ENCODE results near the gene LPAR1.

Gene LPAR1

GRCh38 chr9:110954822-110955291 lies 83.4 kb downstream of the LPAR1 start:
- H3K4me3 ChIP-seq (ENCODE audit: control insufficient read depth, low read depth, low read length), result no peak overlapping the region
- no peak for DNase-seq (ENCODE audit: low read depth)
- no peak for TF ChIP-seq CTCF (IDR thresholded peaks at IDR 0.05; ENCODE audit: control insufficient read depth, insufficient read depth, low read depth, low read length, missing control alignments)

GRCh38 chr9:110952540-110952859 lies 85.8 kb downstream of the LPAR1 start:
- TF ChIP-seq CTCF (IDR thresholded peaks at IDR 0.05; ENCODE audit: control insufficient read depth, insufficient read depth, low read depth, low read length, missing control alignments), result no peak
- no peak overlapping the region for H3K4me3 ChIP-seq (ENCODE audit: control insufficient read depth, low read depth, low read length)
- DNase-seq (ENCODE audit: low read depth), result no peak

DNA sequence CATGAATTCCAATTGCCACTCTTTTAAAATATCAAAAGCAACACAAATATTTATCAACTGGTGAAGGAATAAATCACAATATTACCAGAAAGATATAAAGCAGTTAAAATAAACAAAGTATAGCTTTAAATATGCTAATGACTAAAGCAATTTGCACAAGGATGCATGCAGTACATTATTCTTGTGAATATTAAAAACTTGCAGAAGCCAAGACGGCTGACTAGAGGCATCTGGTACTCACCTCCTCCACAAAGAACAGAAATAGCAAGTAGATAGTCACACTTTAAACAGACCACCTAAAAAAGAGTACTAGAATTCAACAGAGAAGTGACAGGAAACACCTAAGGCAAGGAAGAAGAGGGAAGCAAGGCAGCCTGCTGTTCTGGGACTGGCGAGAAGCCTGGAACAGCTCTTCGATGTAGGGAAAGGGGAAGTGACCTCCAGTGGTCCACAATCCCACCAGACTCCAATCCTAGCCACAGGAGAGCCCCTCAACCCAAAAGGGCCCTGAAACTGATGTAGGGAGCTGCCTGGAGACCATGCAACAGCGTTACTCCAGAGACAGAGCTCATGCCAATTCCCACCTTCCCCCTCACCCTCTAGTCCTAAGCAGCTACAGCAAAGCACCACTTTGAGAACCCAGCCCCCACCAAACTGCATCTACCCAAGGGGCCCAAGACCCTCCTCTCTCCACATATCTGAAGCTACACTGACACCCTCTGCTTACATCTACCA lies 86.3 kb downstream of the LPAR1 start:
- no peak for TF ChIP-seq CTCF (IDR thresholded peaks at IDR 0.05; ENCODE audit: control insufficient read depth, insufficient read depth, low read depth, low read length, missing control alignments)
- H3K4me3 ChIP-seq (ENCODE audit: control insufficient read depth, low read depth, low read length), result no peak overlapping the region
- DNase-seq (ENCODE audit: low read depth), result no peak

DNA sequence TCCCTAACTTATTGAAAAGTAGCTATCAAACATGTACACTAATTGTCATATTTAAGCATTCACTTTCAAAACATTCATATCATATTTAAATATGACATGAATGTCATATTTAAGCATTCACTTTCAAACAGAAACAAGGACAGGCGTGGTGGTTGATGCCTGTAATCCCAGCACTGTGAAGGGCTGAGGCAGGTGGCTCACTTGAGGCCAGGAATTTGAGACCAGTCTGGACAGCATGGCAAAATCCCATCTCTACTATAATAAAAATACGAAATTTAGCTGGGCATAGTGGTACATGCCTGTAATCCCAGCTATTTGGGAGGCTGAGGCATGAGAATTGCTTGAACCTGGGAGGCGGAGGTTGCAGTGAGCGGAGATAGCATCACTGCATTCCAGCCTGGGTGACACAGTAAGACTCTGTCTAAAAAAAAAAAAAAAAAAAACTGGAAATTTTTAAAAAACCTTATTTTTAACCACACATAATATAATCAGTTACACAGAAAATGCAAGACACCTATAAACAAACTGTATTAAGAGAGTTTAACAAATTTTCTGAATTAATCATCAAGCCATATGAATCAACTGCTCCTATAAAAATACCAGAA lies 88.1 kb downstream of the LPAR1 start:
- H3K4me3 ChIP-seq (ENCODE audit: control insufficient read depth, low read depth, low read length), result no peak overlapping the region
- peak; percentile 51 for DNase-seq (ENCODE audit: low read depth)
- TF ChIP-seq CTCF (IDR thresholded peaks at IDR 0.05; ENCODE audit: control insufficient read depth, insufficient read depth, low read depth, low read length, missing control alignments), result no peak

DNA sequence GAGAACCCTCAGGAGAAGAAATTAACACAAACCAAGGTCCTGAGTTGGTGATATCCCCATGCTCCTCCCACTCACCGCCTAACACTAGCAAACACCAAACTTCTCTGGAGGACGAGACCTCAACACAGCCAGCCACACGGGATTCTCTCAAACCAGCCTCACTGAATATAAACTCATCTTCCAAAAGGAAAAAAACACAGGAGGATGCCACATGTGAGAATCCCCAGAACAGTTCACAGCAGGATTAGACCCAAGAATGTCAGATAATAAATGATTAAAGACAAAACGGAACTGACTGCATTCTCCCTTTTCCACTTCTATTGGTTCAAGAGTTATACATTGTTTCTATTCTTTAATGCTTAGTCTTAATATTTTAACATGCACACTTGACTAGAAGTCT lies 89.2 kb downstream of the LPAR1 start:
- no peak for DNase-seq (ENCODE audit: low read depth)
- no peak for TF ChIP-seq CTCF (IDR thresholded peaks at IDR 0.05; ENCODE audit: control insufficient read depth, insufficient read depth, low read depth, low read length, missing control alignments)
- H3K4me3 ChIP-seq (ENCODE audit: control insufficient read depth, low read depth, low read length), result no peak overlapping the region

GRCh38 chr9:110947491-110948044 lies 90.7 kb downstream of the LPAR1 start:
- TF ChIP-seq CTCF (IDR thresholded peaks at IDR 0.05; ENCODE audit: control insufficient read depth, insufficient read depth, low read depth, low read length, missing control alignments), result no peak
- no peak for DNase-seq (ENCODE audit: low read depth)
- H3K4me3 ChIP-seq (ENCODE audit: control insufficient read depth, low read depth, low read length), result no peak overlapping the region
